MCF 10A (cell line): ENCODE results near the gene TET1. TPM values are rescaled to one million over a fixed set of nuclear protein-coding genes. Genes with fewer than 3 reads are reported as not detected.
"Not testable (repeated sequence)": the region's sequence is repeated elsewhere in the genome, so short reads cannot be mapped to it uniquely, and the experiment has no call there.

Source experiments
- Bru-seq: library from RNA; stranded (reverse); fragments of 400-500 nt; gene quantifications from one replicate; lab custom pipeline; 2021; lab: Mats Ljungman, UMichigan
- BruChase-seq, 2 experiments: library from RNA; stranded (reverse); fragments of 400-500 nt; gene quantifications; one replicate each; lab custom pipeline; 2021; lab: Mats Ljungman, UMichigan
- BruUV-seq: library from RNA; stranded (reverse); fragments of 400-500 nt; replicated peaks from 2 replicates; lab custom pipeline; 2021; lab: Mats Ljungman, UMichigan
- CTCF ChIA-PET: fragments of 300-600 bp; sonication (Branson Sonifier 250); formaldehyde crosslinking; extraction: SDS; loops from one replicate; lab custom pipeline; 2021; ENCODE audit warnings: antibody characterized with exemption, inconsistent platforms; lab: Yijun Ruan, JAX
- POLR2A ChIA-PET: fragments of 300-600, 350-650 bp; sonication (Branson Sonifier 250); formaldehyde crosslinking; extraction: SDS; loops from one replicate; lab custom pipeline; 2020; ENCODE audit warnings: antibody characterized with exemption, inconsistent platforms; lab: Yijun Ruan, JAX
- DNase-seq: peaks from one replicate; pipeline ENCODE4 v3.0.0-alpha.2; 2018; ENCODE audit not compliant: unreplicated experiment
- H3K27ac Mint-ChIP-seq: one replicate; pipeline ENCODE4 v1.8.0; 2022; ENCODE audit warnings: mild to moderate bottlenecking, low read depth, mixed read lengths; ENCODE audit not compliant: unreplicated experiment
- H3K27me3 Mint-ChIP-seq: one replicate; pipeline ENCODE4 v1.8.0; 2022; ENCODE audit warnings: mixed read lengths; ENCODE audit not compliant: insufficient read depth, unreplicated experiment
- H3K36me3 Mint-ChIP-seq: one replicate; pipeline ENCODE4 v1.8.0; 2022; ENCODE audit warnings: mild to moderate bottlenecking, moderate library complexity, mixed read lengths; ENCODE audit not compliant: insufficient read depth, unreplicated experiment
- H3K4me1 Mint-ChIP-seq: one replicate; pipeline ENCODE4 v1.8.0; 2022; ENCODE audit warnings: mixed read lengths; ENCODE audit not compliant: insufficient read depth, unreplicated experiment
- H3K4me3 Mint-ChIP-seq: one replicate; pipeline ENCODE4 v1.8.0; 2022; ENCODE audit warnings: mild to moderate bottlenecking, moderate library complexity, mixed read lengths; ENCODE audit not compliant: unreplicated experiment
- H3K9me3 Mint-ChIP-seq: one replicate; pipeline ENCODE4 v1.8.0; 2022; ENCODE audit warnings: mixed read lengths; ENCODE audit not compliant: unreplicated experiment
- intact Hi-C: fragments of 100-400 bp; cut with micrococcal nuclease; formaldehyde crosslinking; loops from 2 replicates; pipeline ENCODE4 v1.14.1; 2022
- long read RNA-seq: library from polyadenylated mRNA; stranded (forward); transcript quantifications from one replicate; pipeline ENCODE4 v2.0.0, GENCODE V29; 2022
- total RNA-seq: library from RNA; stranded (reverse); gene quantifications from 2 replicates; pipeline ENCODE4 v1.2.3, GENCODE V29; 2022
- TF ChIP-seq, protein P1 (sequence below): fragments of 200-600 bp; IDR thresholded peaks from one replicate; pipeline ENCODE4 v1.8.0; 2022; ENCODE audit warnings: antibody characterized with exemption, mild to moderate bottlenecking; ENCODE audit not compliant: unreplicated experiment

Gene TET1
- total RNA-seq (0.05 TPM in 1 of 2 replicates, not detected in the other), Bru-seq, nascent RNA (percentile 19 among the genes with signal in this experiment), BruChase-seq, experiment 1, labeled RNA remaining after a 6-hour chase (percentile 19 among the genes with signal in this experiment), BruChase-seq, experiment 2, labeled RNA remaining after a 2-hour chase (percentile 18 among the genes with signal in this experiment)
- long read RNA-seq, partial matches to known transcripts: 0 of 3 reads
- long read RNA-seq, other reads (novel, unspliced or antisense): 3 of 3 reads

DNA sequence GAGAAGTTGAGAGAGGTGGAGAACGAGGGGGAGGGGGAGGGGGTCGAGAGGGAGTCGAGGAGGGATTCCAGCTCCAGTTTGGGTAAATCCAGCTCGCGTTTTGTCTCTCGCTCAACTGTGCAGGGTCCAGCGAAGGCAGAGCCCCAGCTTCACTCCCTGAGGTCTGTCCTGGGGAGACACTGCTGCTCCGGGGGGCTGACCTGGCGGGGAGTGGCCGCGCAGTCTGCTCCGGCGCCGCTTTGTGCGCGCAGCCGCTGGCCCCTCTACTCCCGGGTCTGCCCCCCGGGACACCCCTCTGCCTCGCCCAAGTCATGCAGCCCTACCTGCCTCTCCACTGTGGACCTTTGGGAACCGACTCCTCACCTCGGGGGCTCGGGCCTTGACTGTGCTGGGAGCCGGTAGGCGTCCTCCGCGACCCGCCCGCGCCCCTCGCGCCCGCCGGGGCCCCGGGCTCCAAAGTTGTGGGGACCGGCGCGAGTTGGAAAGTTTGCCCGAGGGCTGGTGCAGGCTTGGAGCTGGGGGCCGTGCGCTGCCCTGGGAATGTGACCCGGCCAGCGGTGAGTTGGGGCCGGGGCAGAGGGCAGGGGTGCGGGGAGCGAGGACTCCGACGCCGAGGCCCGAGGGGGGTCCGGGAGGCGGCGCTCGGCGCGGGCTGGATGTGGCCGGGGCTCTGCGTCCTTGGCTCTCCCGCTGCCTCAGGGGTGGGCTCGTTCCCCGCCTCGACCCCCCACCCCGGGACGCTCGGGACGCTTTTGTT, at the start of gene TET1:
TET1 (plus strand) TSS at position 152 of the 757 bp plus-strand sequence. CDS start 12,002 bp downstream, outside the sequence.
- DNase-seq: peak; percentile 39
- TF ChIP-seq, protein P1, sequence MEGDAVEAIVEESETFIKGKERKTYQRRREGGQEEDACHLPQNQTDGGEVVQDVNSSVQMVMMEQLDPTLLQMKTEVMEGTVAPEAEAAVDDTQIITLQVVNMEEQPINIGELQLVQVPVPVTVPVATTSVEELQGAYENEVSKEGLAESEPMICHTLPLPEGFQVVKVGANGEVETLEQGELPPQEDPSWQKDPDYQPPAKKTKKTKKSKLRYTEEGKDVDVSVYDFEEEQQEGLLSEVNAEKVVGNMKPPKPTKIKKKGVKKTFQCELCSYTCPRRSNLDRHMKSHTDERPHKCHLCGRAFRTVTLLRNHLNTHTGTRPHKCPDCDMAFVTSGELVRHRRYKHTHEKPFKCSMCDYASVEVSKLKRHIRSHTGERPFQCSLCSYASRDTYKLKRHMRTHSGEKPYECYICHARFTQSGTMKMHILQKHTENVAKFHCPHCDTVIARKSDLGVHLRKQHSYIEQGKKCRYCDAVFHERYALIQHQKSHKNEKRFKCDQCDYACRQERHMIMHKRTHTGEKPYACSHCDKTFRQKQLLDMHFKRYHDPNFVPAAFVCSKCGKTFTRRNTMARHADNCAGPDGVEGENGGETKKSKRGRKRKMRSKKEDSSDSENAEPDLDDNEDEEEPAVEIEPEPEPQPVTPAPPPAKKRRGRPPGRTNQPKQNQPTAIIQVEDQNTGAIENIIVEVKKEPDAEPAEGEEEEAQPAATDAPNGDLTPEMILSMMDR: no peak
- no peaks in the 10 kb centered on the region for H3K9me3 Mint-ChIP-seq
- ChIA-PET POLR2A (interaction anchor here (0.6 to 0.9 kb wide), 3 partner anchors 40 to 1066 kb away, joined by 3 read pairs; no protein-coding TSS in a partner anchor), CTCF (no interaction called here)
- H3K4me3 Mint-ChIP-seq: peak within 1 kb of the TSS; percentile 44
- peaks cover 5% of the 10 kb centered on the region for H3K4me1 Mint-ChIP-seq
- H3K36me3 Mint-ChIP-seq: peaks cover 7% of the 10 kb centered on the region
- H3K27me3 Mint-ChIP-seq: peaks cover 11% of the 10 kb centered on the region
- H3K27ac Mint-ChIP-seq: no peak within 1 kb of the TSS
- BruUV-seq: no TSS peak
- intact Hi-C loops: no loop called here

DNA sequence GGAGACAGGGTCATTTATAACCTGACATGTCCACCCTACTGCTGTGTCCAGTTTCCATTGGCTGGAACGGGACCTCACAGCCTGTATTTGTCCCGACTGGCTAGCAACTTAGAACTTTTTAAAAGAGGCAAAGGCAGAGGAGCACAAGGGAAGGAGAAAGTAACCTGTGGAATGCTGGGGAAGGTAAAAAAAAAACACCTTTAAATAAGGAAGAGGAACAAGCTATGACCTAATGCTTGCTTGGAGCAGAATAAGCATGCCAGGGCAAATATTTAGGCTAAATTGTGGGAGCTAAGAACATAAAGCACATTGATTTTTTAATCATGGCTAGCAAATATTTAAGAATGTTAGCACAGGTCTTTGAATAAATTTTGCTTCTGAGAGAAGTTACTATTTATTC, 43.9 kb upstream of the TET1 start:
- H3K36me3 Mint-ChIP-seq: peaks cover 27% of the 10 kb centered on the region
- BruUV-seq: not testable (repeated sequence)

DNA sequence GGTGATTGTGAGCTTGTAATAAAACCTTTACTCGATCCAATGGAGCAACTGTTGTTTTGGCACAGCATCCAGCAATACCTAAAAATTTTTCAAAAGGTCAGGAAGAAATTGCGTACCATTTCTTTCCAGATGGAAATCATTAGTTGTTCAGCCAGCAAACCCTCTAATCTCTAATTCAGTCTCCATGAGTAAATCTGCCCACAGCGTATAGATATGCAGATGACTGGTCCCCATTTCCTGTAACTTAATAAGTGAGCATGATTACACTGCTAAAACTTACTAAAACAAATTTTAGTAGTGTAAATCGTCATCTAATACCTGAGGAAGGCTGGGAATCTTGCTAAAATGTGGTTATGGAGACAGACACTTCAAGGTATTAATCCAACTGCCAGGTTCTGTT, 43.4 kb upstream of the TET1 start:
- ChIA-PET POLR2A (interaction anchor here (0.7 to 1.6 kb wide), 3 partner anchors 10 to 435 kb away, joined by 3 to 5 read pairs (median 5); partner anchors contain the start of genes CCAR1 and SLC25A16), CTCF (no interaction called here)
- TF ChIP-seq, protein P1: no peak
- H3K27me3 Mint-ChIP-seq: no peaks in the 10 kb centered on the region
- peaks cover 4% of the 10 kb centered on the region for H3K4me1 Mint-ChIP-seq
- intact Hi-C loops: no loop called here
- DNase-seq: no peak
- BruUV-seq: no TSS peak
- H3K9me3 Mint-ChIP-seq: no peaks in the 10 kb centered on the region
- no peak overlapping the region for H3K4me3 Mint-ChIP-seq
- no peak overlapping the region for H3K27ac Mint-ChIP-seq
- peaks cover 27% of the 10 kb centered on the region for H3K36me3 Mint-ChIP-seq

More for the DNA sequence above, 43.9 kb upstream of the TET1 start:
- CTCF ChIA-PET, H3K4me3 Mint-ChIP-seq, H3K9me3 Mint-ChIP-seq, H3K27me3 Mint-ChIP-seq, H3K4me1 Mint-ChIP-seq, intact Hi-C loops, DNase-seq: not testable (repeated sequence)
- peak overlapping the region; percentile 67 for H3K27ac Mint-ChIP-seq
- POLR2A ChIA-PET: interaction anchor here (0.7 to 1.6 kb wide), 3 partner anchors 11 to 436 kb away, joined by 3 to 5 read pairs (median 5); partner anchors contain the start of genes CCAR1 and SLC25A16

DNA sequence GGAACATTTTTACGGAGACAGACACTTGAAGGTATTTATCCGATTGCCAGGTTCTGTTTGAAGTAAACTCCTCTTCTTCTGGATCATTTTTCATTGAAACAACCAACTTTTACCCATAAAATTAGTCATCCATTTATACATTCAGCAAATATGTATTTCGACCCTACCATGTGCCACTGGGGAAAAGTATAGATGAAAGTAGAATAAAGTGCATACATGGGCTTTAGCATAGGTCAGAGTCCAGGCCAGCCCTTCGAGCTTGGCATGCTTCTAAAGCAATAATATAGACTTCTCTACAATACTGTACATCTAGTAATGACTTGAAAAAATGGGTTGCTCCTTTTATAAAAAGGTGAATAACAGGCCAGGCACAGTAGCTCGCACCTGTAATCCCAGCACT, 42.9 kb upstream of the TET1 start:
- CTCF ChIA-PET: no interaction called here

DNA sequence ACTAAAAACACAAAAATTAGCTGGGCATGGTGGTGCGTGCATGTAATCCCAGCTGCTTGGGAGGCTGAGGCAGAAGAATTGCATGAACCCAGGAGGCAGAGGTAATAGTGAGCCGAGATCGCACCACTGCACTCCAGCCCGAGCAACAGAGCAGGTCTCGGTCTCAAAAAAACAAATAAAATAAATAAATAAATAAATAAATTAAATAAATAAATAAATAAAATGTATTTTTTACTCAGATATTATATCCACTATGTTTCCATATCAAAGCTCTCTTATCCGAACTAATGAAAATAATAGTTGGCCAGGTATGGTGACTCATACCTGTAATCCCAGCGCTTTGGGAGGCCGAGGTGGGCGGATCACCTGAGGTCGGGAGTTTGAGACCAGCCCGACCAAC, 41.5 kb upstream of the TET1 start:
- H3K27ac Mint-ChIP-seq, DNase-seq, H3K27me3 Mint-ChIP-seq, BruUV-seq, intact Hi-C loops, H3K4me1 Mint-ChIP-seq, H3K9me3 Mint-ChIP-seq, POLR2A ChIA-PET, H3K4me3 Mint-ChIP-seq: not testable (repeated sequence)
- CTCF ChIA-PET: interaction anchor here (0.8 kb wide), 1 partner anchor 14 kb away, joined by 3 read pairs; no protein-coding TSS in a partner anchor
- peaks cover 21% of the 10 kb centered on the region for H3K36me3 Mint-ChIP-seq

More for the DNA sequence above, 42.9 kb upstream of the TET1 start:
- Mint-ChIP-seq H3K27me3 (no peaks in the 10 kb centered on the region), H3K36me3 (peaks cover 24% of the 10 kb centered on the region), H3K4me3 (no peak overlapping the region), H3K4me1 (peaks cover 4% of the 10 kb centered on the region), H3K9me3 (no peaks in the 10 kb centered on the region), H3K27ac (no peak overlapping the region)
- TF ChIP-seq, protein P1: no peak
- POLR2A ChIA-PET: interaction anchor here (1.3 to 1.6 kb wide), 2 partner anchors 10 to 204 kb away, joined by 3 to 5 read pairs; partner anchors contain the start of genes CCAR1 and SLC25A16
- intact Hi-C loops: no loop called here
- BruUV-seq: no TSS peak
- DNase-seq: no peak

DNA sequence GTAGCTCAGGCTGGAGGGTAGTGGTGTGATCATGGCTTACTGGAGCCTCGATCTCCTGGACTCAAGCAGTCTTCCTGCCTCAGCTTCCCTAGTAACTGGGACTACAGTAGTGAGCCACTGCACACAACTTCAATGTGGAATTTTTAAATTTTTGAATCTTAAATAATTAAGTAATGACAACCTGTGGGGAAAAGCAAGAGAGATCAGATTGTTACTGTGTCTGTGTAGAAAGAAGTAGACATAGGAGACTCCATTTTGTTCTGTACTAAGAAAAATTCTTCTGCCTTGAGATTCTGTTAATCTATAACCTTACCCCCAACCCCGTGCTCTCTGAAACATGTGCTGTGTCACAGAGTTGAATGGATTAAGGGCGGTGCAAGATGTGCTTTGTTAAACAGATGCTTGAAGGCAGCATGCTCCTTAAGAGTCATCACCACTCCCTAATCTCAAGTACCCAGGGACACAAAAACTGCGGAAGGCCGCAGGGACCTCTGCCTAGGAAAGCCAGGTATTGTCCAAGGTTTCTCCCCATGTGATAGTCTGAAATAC, 34.6 kb upstream of the TET1 start:
- H3K4me3 Mint-ChIP-seq, H3K9me3 Mint-ChIP-seq, DNase-seq, H3K4me1 Mint-ChIP-seq, H3K27me3 Mint-ChIP-seq, intact Hi-C loops, H3K27ac Mint-ChIP-seq, BruUV-seq: not testable (repeated sequence)
- ChIA-PET CTCF (interaction anchor here (0.6 kb wide), 1 partner anchor 11 kb away, joined by 3 read pairs; no protein-coding TSS in a partner anchor), POLR2A (interaction anchor here (0.6 kb wide), 1 partner anchor 642 kb away, joined by 3 read pairs; no protein-coding TSS in a partner anchor)
- peaks cover 21% of the 10 kb centered on the region for H3K36me3 Mint-ChIP-seq
